HL-60/S4 treated with phorbol 12-myristate 13-acetate at 8.2 ng/mL for 4 days and 3 days (cell line): ENCODE data around the gene ZXDC.

Experiments used
- in situ Hi-C: fragments of 300-500 bp; cut with MboI; formaldehyde crosslinking; loops from 2 replicates; pipeline ENCODE4 v1.15.0; 2022; ENCODE audit warnings: low sequenced_read_pairs

The ZXDC gene

DNA sequence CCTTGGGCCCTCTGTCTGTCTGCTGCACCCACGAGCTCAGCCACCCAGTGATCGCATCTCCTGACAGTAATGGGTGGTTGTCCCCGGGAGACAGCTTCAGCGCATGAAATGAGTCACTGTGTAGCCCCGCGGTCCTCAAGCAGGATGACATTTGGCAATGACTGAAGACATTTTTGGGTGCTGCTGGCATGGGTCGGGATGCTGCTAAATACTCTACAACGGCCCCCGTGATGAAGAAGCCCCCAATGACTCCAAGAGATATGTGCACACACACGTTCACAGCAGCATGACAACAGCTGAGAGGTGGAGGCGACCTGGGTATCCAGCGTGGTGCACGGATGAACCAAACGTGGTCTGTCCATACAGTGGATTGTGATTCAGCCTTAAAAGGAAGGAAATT lies 17.4 kb upstream of the ZXDC start:
- in situ Hi-C loops = no loop called here

DNA sequence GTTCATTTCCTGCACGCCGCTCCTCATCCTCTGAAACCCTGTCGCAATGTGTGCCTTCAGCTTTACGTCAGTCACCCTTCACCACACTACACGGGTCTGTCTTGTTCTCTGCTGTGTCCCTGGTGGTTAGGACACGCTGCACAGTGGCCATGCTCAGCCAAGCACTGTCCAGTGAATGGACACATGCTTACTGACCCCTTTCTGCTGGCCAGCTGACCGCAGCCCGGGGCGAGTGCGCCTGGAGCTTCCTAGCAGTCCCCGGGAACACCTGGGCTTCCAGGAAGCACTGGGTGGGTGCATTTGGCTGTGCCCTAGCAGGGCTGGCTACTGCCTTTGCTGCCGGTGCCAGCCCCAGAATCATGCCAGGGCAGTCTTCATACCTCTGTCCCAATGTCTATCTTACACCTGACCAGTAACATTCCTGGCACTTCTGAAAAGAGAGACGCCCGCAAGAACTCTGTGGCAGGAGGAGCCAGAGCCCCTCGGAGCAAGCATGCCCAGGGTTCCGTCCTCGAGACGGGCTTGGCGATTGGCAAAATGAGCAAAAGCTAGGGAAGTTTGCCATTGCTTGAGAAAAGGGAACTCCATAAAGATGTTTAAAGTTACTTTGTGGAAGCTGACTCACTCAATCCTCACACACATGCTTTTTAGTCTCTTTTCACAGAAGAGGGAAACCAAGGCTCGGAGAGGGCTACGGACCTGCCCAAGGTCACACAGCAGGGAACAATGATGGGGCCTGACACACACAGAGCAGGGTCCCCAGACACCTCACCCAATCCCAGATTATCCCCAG lies 15.7 kb upstream of the ZXDC start:
- in situ Hi-C loops = no loop called here

- in situ Hi-C loops = no loop called here
These were observed 14.9 kb upstream of the ZXDC start for GRCh38 chr3:126490619-126491018.

- in situ Hi-C loops = no loop called here
These were observed 13.3 kb upstream of the ZXDC start for GRCh38 chr3:126488886-126489569.

DNA sequence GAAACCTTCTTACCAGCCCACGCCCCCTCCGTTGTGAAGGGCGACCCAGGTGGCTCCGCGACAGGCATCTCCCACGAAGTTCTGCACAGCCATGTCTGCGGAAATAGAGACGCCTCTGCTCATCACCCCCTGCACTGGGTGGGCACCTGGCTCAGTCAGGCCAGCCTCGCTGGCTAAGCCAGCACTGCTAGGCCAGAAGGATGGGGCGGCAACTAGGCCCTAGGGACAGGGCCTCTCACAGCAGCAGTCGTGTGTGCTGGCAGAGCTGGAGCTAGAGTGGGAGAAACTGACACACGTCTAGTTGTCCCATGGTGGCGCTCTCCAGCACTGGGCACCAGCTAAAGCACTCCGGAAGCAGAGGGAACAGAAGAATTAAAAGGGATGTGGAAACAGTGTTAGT lies 12.5 kb upstream of the ZXDC start:
- in situ Hi-C loops = no loop called here

- in situ Hi-C loops = no loop called here
These were observed 11.6 kb upstream of the ZXDC start for GRCh38 chr3:126487151-126487771.

DNA sequence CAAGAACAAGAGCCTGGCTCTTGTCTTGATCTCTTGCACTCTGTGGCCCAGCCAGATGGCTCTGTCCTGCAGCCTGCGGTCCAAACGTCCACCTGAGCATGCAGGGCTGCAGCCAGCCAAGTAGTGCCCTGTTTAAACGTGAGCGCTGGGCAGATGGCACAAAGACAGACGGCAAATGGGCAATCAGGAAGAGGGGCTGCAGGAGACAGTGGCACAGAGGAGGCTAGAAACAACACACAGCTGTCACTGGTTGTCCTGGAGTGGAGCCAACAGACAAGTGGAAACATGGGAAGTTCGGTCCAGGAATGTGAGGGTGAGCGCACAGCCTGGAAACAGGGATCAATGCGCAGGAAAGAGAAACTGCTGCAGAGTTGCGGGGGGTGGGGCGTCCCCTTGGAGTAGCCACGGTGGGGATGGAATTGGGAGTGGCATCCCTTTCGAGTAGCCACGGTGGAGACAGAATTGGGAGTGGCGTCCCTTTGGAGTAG lies 10.7 kb upstream of the ZXDC start:
- in situ Hi-C loops = no loop called here

- in situ Hi-C loops = no loop called here
These were observed 10.3 kb upstream of the ZXDC start for GRCh38 chr3:126485956-126486355.

DNA sequence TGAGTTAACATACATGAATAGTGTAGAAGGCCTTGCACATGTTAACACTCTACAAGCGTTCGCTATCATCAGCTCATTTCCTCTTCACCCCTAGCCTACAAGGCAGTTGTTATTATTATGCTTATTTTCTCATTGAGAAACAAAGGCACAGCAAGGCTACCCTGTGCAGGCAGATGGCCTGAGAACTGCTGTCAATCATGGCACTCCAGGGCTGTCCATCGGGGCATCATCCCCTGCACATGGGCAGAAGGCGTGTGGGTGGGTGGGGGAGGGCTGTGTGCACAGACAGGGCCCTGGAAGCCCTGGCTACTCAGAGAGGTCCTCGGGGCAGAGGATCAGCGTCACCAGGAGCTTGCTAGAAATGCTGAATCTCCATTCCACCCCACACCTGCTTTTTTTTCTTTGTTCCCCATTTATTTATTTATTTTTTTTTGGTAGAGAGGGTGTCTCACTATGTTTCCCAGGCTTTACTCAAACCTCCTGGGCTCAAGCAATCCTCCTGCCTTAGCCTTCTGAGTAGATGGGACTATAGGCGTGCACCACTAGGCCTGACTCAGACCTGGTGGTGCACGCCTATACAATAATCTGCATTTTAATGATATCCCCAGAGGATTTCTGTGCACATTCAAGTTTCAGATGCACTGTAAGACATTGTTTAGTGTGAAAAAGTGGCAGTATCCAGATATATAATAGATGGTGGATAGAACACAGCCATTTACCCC lies 9.6 kb upstream of the ZXDC start:
- in situ Hi-C loops = no loop called here

- in situ Hi-C loops = no loop called here
These were observed 9.0 kb upstream of the ZXDC start for GRCh38 chr3:126484662-126485061.

GRCh38 chr3:126484148-126484547 lies 8.5 kb upstream of the ZXDC start:
- in situ Hi-C loops = no loop called here

- in situ Hi-C loops = no loop called here
These were observed 7.7 kb upstream of the ZXDC start for GRCh38 chr3:126483321-126483761.

GRCh38 chr3:126482503-126483255 lies 7.0 kb upstream of the ZXDC start:
- in situ Hi-C loops = no loop called here

DNA sequence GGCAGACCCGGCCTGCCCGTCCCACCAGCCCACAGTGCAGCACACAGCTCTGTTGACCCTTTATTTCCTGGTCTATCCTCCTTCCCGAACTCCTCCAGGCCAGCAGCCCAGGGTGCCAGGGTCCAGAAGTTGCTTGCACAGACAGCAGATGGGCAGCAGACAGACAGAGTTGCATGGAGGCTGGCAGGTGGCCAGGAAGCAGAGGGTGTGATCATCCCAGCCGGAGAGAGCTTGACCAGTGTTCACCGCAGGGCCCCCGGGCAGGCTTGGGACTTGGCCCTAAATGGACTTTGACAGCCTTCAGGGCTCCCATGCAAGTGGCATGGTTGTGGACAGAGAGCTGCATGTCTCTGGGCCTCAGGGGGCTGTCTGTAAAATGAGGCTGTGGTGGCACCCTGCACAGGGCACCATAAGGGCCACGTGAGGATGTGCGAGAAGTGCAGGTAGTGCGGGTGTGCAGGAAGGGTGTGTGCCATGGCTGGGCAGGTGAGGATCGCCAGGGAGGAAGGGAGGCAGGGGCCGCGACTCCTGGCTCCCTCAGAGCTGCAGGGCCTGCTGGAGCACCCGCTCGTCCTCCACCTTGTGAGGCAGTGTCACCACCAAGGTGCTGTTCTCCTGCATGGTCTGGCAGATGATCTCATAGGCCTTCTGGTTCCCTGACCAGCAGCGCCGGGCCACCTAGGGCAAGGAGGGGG lies 6.3 kb upstream of the ZXDC start:
- in situ Hi-C loops = no loop called here

- in situ Hi-C loops = no loop called here
These were observed 5.2 kb upstream of the ZXDC start for GRCh38 chr3:126480861-126481260.

- in situ Hi-C loops = no loop called here
These were observed 4.5 kb upstream of the ZXDC start for GRCh38 chr3:126480206-126480605.

- in situ Hi-C loops = no loop called here
These were observed 4.0 kb upstream of the ZXDC start for GRCh38 chr3:126479642-126480041.

DNA sequence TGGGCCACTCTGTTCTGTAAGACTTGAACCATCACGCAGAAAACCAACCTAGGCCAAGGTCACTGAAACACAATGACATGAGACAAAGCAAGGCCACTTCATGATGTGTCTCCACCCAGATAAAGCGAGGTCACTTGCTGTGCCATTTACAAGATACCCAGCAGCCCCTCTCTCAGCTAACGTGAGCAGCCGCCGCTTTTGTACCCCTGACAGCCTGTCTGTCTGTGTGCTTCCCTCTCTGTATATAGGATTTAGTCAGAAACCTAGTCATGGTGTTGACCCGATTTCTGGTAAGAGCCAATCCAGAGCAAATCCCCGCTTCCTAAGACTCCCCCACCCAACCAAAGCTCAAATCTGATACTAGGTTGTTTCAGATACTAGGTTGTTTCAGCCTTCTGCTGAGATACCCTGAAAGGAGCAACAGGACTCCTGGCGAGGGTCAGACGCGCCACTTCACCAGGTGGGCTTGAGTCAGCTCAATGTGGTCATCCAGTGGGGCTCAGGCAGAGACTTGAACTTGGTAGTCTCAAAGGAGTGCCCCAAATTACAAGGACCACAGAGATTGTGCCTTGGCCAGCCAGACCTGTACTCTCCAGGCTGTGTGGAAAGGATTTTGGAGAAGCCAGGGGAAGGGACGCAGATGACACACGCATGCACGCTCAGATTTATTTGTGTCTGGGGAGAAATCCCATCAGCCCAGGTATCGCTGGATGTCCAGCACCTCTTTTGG lies 3.1 kb upstream of the ZXDC start:
- in situ Hi-C loops = no loop called here

DNA sequence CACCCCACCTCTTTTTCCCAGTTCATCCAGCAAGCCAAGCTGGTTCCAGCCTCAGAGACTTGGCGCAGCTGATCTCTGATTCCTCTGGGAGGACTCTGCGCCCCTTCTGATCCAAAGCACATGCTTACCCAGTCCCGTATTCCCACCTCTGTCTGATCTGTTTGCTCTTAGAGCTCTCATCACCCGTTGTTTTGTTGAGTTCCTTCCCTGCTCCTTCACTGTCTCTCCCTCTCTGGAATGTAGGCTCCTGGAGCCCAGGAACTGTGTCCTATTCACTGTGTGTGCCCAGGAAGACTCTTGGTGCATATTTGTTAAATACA lies 1.3 kb upstream of the ZXDC start:
- in situ Hi-C loops = no loop called here
